Thyroid gland (tissue), 4 donors: ENCODE data around the gene TNIK. TPM values are rescaled to one million over a fixed set of nuclear protein-coding genes. Genes with fewer than 3 reads are reported as not detected.

Experiments used
- DNase-seq, 2 donors: peaks; one replicate each; pipeline ENCODE4 v3.0.0-alpha.2; 2019
- H3K27ac ChIP-seq, 3 donors: fragments of 200-600 bp; sonication (generic); 1 replicate in 2 of 3; 2 replicates in 1 of 3; pipeline ENCODE4 v1.5.1; 2016 to 2019; ENCODE audit warnings: mild to moderate bottlenecking in 1 of 3, moderate library complexity in 1 of 3
- H3K27me3 ChIP-seq: fragments of 200-600 bp; sonication (generic); one replicate; pipeline ENCODE4 v1.5.1; 2019
- H3K36me3 ChIP-seq, 2 donors: fragments of 200-600 bp; sonication (generic); one replicate each; pipeline ENCODE4 v1.5.1; 2016 to 2019
- H3K4me1 ChIP-seq, 2 donors: fragments of 200-600 bp; sonication (generic); one replicate each; pipeline ENCODE4 v1.5.1; 2017 to 2019
- H3K4me3 ChIP-seq, 3 donors: fragments of 200-600 bp; sonication (generic); replicated peaks in 1 of 3; 1 replicate in 2 of 3; 2 replicates in 1 of 3; pipeline ENCODE4 v1.5.1; 2016; ENCODE audit warnings: mild to moderate bottlenecking in 1 of 3
- H3K9me3 ChIP-seq: fragments of 200-600 bp; sonication (generic); one replicate; pipeline ENCODE4 v1.5.1; 2017
- POLR2A ChIP-seq, 2 donors: fragments of 450-650 bp; IDR thresholded peaks; one replicate each; pipeline ENCODE4 v1.6.1; 2017; ENCODE audit warnings: antibody characterized with exemption in 2 of 2, mild to moderate bottlenecking in 2 of 2, moderate library complexity in 1 of 2
- WGBS, 2 donors: methylation state at CpG; one replicate each; pipeline ENCODE4 v1.1.5; 2017; 5-methylcytosine and 5-hydroxymethylcytosine counted together
- intact Hi-C: fragments of 100-400 bp; cut with DNase I; formaldehyde crosslinking; loops from one replicate; pipeline ENCODE4 v1.15.1; 2023
- total RNA-seq, 4 donors: library from RNA; depleted of rRNA; stranded (reverse); fragments of >200 nt; gene quantifications; one replicate each; pipeline ENCODE4 v1.2.3, GENCODE V29; 2016
- TF ChIP-seq, protein P1 (sequence below), 6 experiments: fragments of 200-600 bp in 3 of 6; fragments of 450-650 bp in 3 of 6; sonication (generic) in 3 of 6; IDR thresholded peaks; one replicate each; pipeline ENCODE4 v1.5.1; 2016 to 2019; ENCODE audit warnings: antibody characterized with exemption in 6 of 6, mild to moderate bottlenecking in 2 of 6, inconsistent platforms in 1 of 6, moderate library complexity in 1 of 6

TNIK gene
- total RNA-seq, 4 donors from 2014 or later, result 29.7 to 84.1 (median 48.9) TPM

DNA sequence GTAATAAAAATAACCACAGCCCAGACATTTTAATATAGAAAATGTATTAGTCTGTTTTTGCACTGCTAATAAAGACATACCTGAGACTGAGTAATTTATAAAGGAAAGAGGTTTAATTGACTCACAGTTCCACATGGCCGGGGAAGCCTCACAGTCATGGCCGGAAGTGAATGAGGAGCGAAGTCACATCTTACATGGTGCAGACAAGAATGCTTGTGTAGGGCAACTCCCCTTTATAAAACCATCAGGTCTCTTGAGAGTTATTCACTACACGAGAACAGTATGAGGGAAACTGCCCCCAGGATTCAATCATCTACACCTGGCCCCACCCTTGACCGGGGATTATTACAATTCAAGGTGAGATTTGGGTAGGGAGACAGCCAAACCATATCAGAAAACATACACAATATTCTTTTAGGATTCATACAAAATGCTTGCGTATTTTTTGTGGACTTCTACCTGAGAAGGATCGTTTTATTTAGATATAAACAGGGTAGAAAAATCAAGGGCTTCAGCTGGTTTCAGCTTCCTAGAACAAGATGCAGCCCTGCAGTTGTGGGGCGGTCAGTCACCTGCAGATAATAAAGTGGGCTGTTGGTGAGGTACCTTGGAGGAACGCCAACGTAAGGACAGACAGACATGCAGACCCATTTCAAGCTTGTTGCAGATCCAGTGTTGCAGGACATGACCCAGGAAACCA, 101.9 kb downstream of the TNIK start:
- Histone ChIP-seq H3K27me3 (no peaks in the 10 kb centered on the region), H3K36me3 (no peaks in the 10 kb centered on the region), H3K27ac (no peak overlapping the region), H3K9me3 (no peaks in the 10 kb centered on the region), H3K4me1 (peaks cover 26 to 38% of the 10 kb centered on the region in 2 donors), H3K4me3 (no peak overlapping the region)
- intact Hi-C loops, result no loop called here
- no peak for TF ChIP-seq POLR2A (IDR thresholded peaks at IDR 0.05)
- TF ChIP-seq, protein P1, sequence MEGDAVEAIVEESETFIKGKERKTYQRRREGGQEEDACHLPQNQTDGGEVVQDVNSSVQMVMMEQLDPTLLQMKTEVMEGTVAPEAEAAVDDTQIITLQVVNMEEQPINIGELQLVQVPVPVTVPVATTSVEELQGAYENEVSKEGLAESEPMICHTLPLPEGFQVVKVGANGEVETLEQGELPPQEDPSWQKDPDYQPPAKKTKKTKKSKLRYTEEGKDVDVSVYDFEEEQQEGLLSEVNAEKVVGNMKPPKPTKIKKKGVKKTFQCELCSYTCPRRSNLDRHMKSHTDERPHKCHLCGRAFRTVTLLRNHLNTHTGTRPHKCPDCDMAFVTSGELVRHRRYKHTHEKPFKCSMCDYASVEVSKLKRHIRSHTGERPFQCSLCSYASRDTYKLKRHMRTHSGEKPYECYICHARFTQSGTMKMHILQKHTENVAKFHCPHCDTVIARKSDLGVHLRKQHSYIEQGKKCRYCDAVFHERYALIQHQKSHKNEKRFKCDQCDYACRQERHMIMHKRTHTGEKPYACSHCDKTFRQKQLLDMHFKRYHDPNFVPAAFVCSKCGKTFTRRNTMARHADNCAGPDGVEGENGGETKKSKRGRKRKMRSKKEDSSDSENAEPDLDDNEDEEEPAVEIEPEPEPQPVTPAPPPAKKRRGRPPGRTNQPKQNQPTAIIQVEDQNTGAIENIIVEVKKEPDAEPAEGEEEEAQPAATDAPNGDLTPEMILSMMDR (IDR thresholded peaks at IDR 0.05), result no peak
- no peak for DNase-seq
- WGBS, 2 donors, result 77 to 81% methylated on average over 10 of the region's 10 CpGs

DNA sequence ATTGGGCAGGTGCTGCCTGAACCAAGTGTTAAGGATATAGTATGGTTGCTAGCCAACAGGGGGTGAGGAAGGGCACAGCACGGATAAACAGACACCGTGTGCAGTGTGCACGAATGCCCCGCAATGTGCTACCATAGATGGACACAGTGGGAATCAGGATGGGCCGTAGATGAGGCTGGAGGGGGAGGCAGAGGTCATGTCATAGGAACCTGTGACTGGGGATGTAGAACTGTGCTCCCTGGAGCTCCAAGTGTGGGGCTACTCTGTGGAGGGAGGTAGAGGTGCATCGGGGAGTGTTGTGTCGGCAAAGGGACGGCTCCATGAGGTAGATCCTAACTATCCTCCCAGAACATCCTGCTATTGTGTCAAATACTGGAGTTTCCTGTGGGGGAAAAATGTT, 102.5 kb downstream of the TNIK start:
- intact Hi-C loops, result no loop called here
- no peak overlapping the region for H3K27ac ChIP-seq
- H3K27me3 ChIP-seq, result no peaks in the 10 kb centered on the region
- no peaks in the 10 kb centered on the region for H3K36me3 ChIP-seq
- no peak for DNase-seq
- H3K4me1 ChIP-seq, result peaks cover 32 to 44% of the 10 kb centered on the region in 2 donors
- WGBS, 2 donors, result 87 to 91% methylated on average over 8 of the region's 8 CpGs
- TF ChIP-seq POLR2A (IDR thresholded peaks at IDR 0.05), result no peak
- TF ChIP-seq, protein P1 (IDR thresholded peaks at IDR 0.05), result no peak
- no peaks in the 10 kb centered on the region for H3K9me3 ChIP-seq
- no peak overlapping the region for H3K4me3 ChIP-seq

DNA sequence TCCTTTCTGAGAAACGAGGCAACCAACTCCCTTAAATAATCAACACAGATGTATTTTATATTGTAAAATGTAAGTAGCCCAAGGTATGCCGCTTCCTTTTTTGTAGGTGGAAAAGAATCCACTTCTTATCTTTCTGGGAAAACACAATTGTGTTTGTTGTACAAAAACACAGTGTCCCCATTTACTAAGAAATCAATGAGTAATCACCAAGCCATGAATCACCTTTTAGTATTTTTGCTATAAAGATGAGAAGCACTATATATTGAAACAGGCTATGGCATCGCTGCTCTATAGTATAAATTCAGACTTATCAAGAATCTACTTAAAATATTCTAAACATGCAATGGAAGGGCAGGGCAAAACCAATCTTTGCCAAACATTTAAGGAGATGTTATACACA, 104.0 kb downstream of the TNIK start:
- intact Hi-C loops, result no loop called here
- TF ChIP-seq, protein P1 (IDR thresholded peaks at IDR 0.05), result no peak
- no peak for TF ChIP-seq POLR2A (IDR thresholded peaks at IDR 0.05)
- Histone ChIP-seq H3K27ac (peak overlapping the region; percentile 84 to 90 (median 86)), H3K4me3 (no peak overlapping the region), H3K4me1 (peaks cover 43 to 57% of the 10 kb centered on the region in 2 donors), H3K9me3 (no peaks in the 10 kb centered on the region), H3K36me3 (no peaks in the 10 kb centered on the region), H3K27me3 (no peaks in the 10 kb centered on the region)
- DNase-seq, result no peak
- 93 to 95% methylated on average over 3 of the region's 3 CpGs for WGBS, 2 donors

DNA sequence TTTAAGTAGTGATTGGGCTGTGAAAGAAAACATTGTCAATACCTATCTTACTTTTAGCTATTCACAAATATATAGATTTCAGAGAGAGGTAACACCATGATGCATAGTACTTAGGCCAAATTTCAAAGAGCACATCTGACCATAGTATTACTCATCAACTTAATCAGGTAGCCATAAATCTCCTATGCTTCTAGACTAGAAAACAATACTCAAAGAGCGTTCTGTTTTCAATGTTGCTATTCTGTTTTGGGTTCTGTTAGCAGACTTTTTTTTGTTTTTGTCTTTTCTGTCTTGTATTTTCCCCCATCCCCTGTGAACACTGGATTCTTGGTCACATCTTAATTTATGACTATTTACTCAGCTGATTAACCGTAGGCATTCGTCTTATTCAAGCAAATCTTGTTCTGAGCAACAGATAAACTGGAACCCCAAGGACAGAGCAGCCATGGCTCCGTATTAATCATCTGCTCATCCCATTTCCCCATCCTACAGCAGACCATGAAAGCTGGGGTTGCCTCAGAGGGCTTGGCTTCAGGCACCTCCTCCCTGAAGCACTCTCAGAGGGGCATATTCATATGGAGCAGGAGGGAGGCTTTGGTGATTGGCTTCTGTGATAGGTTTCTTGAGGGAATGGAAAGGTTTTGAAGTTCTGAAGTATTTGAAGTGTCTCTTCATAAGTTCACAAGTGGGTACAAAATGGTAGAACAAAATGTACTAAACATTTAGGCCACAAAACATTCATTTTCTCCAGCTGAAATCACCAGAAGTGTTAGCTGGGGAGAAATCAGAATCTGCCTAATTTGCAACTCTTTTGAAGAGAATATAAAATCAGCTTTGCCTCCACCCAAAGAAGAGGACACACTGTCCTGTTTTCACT, 105.3 kb downstream of the TNIK start:
- peak overlapping the region; percentile 84 to 90 (median 86) for H3K27ac ChIP-seq
- H3K27me3 ChIP-seq, result no peaks in the 10 kb centered on the region
- H3K36me3 ChIP-seq, result no peaks in the 10 kb centered on the region
- TF ChIP-seq, protein P1 (IDR thresholded peaks at IDR 0.05), result no peak
- TF ChIP-seq POLR2A (IDR thresholded peaks at IDR 0.05), result peak in 1 of 2 donors; percentile 61
- peaks cover 43 to 57% of the 10 kb centered on the region in 2 donors for H3K4me1 ChIP-seq
- intact Hi-C loops, result no loop called here
- DNase-seq, result peak; percentile 64 to 79
- no peak overlapping the region for H3K4me3 ChIP-seq
- WGBS, 2 donors, result 81 to 94% methylated on average over 4 of the region's 4 CpGs
- no peaks in the 10 kb centered on the region for H3K9me3 ChIP-seq
